Mammary epithelial cell (primary cell): ENCODE measurements around the gene CYP4F11.

Experiments used
- CTCF ChIP-seq, 2 donors: IDR thresholded peaks in 1 of 2; conservative IDR thresholded peaks in 1 of 2; 2 replicates each; pipeline ENCODE4 v1.5.1; 2011 to 2012; ENCODE audit warnings: inconsistent platforms in 2 of 2, low read length in 2 of 2, mild to moderate bottlenecking in 2 of 2, control low read depth in 1 of 2, low read depth in 1 of 2; ENCODE audit not compliant: insufficient read depth in 1 of 2; ENCODE audit errors: extremely low read depth in 1 of 2
- EZH2 ChIP-seq: IDR thresholded peaks from 2 replicates; pipeline ENCODE4 v1.6.1; 2012; ENCODE audit warnings: low read length, inconsistent platforms, borderline replicate concordance

- TF ChIP-seq CTCF (conservative IDR thresholded peaks at IDR 0.05 in 1 of 2, IDR thresholded peaks at IDR 0.05 in 1 of 2; ENCODE audit: extremely low read depth in 1 of 2, insufficient read depth in 1 of 2, low read depth in 1 of 2, low read length in 2 of 2) (no peak), EZH2 (no peak)
Measured at GRCh38 chr19:15869873-15870272, 64.5 kb downstream of the CYP4F11 start.
